Measurements from ENCODE around the gene UBE2H.
"Not testable (repeated sequence)": the region's sequence is repeated elsewhere in the genome, so short reads cannot be mapped to it uniquely, and the experiment has no call there.

UBE2H gene

GRCh38 chr7:129870668-129871067 lies 82.1 kb downstream of the UBE2H start:
- DNase-seq, result no peak

GRCh38 chr7:129866251-129866650 lies 86.5 kb downstream of the UBE2H start:
- DNase-seq, result no peak

GRCh38 chr7:129865925-129866201 lies 86.9 kb downstream of the UBE2H start:
- DNase-seq, result no peak

GRCh38 chr7:129865093-129865924 lies 87.5 kb downstream of the UBE2H start:
- DNase-seq, result no peak

DNA sequence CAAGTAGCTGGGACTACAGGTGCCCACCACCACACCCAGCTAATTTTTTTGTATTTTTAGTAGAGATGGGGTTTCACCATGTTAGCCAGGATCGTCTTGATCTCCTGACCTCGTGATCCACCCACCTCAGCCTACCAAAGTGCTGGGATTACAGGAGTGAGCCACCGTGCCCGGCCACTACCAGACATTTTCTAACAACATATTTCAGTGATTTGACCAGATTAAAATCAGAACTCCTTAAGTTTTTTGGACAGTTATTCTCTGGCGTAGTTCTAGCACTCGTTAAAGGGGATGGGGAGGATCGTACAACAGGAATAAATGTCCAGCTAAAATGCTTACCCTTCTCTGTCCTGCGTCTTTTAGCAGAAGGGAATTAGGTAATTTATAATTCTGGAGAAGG lies 88.1 kb downstream of the UBE2H start:
- not testable (repeated sequence) for DNase-seq

- no peak for DNase-seq
Observed at GRCh38 chr7:129864042-129864441, 88.7 kb downstream of the UBE2H start.

DNA sequence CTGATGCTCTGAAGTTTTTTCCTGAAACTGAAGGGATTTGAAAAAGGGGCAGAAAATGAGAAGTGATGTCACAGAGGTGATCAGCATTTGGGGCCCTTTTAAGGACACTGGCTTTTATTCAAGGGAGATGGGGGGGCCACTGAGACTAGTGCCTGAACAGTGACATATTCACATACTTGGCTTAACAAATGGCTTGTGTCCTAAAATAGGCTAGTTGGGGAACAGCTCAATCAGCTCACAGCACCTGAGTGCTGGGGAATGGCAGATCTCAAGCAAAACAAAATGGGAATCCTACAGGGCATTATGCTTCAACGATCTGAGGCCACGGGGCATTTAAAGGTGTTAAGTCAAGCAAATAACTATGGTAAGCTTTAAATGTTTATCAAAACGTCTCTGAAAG lies 90.1 kb downstream of the UBE2H start:
- DNase-seq, result no peak

- DNase-seq, result not testable (repeated sequence)
Observed at GRCh38 chr7:129860784-129861183, 92.0 kb downstream of the UBE2H start.

- DNase-seq, result peak in 1 of 2 donors; percentile 15
Observed at GRCh38 chr7:129859183-129859582, 93.6 kb downstream of the UBE2H start.

GRCh38 chr7:129858490-129858889 lies 94.3 kb downstream of the UBE2H start:
- no peak for DNase-seq

DNA sequence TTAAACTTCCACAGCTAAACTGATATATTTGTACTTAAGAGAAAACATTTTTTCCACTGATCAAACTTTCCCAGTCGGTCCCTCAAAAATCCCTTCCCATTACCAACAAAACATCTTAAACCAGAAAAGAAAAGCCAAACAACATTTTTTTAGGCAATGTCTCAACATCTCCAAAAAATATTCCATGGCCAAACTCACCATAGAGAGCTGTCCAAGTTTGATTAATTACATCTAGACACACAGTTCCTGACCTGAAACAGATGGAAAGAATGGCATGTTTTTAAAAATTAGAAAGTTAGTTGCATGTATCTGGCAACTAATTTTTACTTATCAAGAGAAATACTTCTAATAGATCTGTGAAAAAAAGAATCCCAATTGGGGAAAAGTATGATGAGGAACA lies 95.4 kb downstream of the UBE2H start:
- no peak for DNase-seq

GRCh38 chr7:129855935-129856717 lies 96.6 kb downstream of the UBE2H start:
- DNase-seq, result no peak

GRCh38 chr7:129855234-129855673 lies 97.5 kb downstream of the UBE2H start:
- DNase-seq, result no peak

DNA sequence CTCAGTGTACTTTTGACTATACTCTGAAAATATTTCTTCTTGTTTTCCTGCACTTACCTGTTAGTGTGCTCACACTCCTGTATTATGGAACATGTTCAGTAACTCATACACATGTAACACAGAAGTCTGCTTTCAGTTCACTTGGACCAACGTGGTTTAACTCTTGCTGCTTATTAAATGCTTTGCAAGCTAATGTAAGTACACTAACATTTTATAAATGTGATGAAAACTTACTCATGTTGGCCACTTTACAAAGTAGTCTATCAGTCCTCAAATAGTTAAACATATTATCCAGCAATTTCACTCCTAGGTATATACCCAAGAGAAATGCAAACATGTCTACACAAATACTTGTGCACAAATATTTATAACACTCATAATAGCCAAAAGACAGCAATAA lies 98.4 kb downstream of the UBE2H start:
- no peak for DNase-seq

GRCh38 chr7:129853661-129854268 lies 99.0 kb downstream of the UBE2H start:
- DNase-seq, result no peak

GRCh38 chr7:129851809-129852208 lies 101.0 kb downstream of the UBE2H start:
- DNase-seq, result no peak

- no peak for DNase-seq
Observed at GRCh38 chr7:129851174-129851573, 101.6 kb downstream of the UBE2H start.

GRCh38 chr7:129848436-129848835 lies 104.3 kb downstream of the UBE2H start:
- no peak for DNase-seq

- no peak for DNase-seq
Observed at GRCh38 chr7:129845972-129846327, 106.8 kb downstream of the UBE2H start.

GRCh38 chr7:129845178-129845971 lies 107.4 kb downstream of the UBE2H start:
- DNase-seq, result no peak

DNA sequence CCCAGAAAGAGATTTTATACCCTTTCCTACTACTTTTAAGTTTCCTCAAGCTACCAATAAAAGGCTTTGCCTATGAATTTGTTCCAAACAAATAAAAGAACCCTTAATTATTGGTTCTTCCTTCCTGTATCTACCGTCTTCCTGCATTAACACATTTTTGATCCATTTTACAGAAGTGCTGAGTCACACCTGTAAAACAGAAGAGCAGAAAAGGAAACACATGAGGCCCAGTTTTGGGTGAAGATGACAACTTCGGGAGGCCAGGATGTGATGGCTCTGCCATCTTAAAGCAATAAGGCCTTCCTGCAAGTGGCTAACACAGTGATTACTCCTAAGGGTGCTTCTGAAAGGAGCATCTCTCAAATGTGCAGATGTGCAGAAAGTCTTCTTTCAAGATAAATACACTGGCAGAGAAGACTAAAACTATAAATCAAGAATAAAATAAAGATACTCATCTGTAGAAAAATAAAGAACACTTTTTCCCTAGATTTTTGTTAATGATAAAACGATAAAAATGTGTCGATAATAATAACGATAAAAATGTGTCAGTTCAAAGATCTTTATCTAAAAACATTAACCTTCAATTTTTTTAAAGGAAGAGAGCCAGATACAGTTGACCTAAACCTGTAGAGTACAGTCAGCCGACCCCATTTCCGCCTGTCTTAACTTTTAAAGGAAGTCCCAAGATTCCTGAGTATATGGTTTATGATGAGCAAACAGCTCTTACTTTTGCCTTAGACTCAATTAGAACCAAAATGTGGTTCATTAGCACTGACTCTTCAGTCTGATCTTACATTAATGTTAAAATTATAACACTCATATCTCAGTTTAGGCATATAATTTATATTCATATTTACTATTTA lies 108.6 kb downstream of the UBE2H start:
- no peak for DNase-seq

GRCh38 chr7:129843365-129843898 lies 109.3 kb downstream of the UBE2H start:
- DNase-seq, result no peak

Data from CD4-positive, alpha-beta T cell treated with Interleukin-4 for 1 hour (primary cell).